RWPE2 (cell line): ENCODE results near the gene MYRF.

Source experiments
- ATAC-seq: fragments of 200-7000 bp; cut with Tn5 transposase; 3 replicates; pipeline ENCODE4 v1.9.1; 2021; ENCODE audit warnings: low read depth
- DNase-seq: peaks from one replicate; pipeline ENCODE4 v3.0.0-alpha.2; 2020; ENCODE audit warnings: low spot score
- H3K27ac ChIP-seq: fragments of 450-650 bp; 2 replicates; pipeline ENCODE4 v1.5.1; 2017; ENCODE audit warnings: mild to moderate bottlenecking; ENCODE audit not compliant: poor library complexity, severe bottlenecking
- H3K27me3 ChIP-seq: fragments of 250-450 bp; sonication (Bioruptor Pico); 2 replicates; pipeline ENCODE4 v1.5.1; 2021; ENCODE audit warnings: mild to moderate bottlenecking, moderate library complexity; ENCODE audit not compliant: insufficient read depth, poor library complexity, severe bottlenecking
- H3K36me3 ChIP-seq: fragments of 250-450 bp; sonication (Bioruptor Pico); 2 replicates; pipeline ENCODE4 v1.5.1; 2020; ENCODE audit warnings: low read depth, mild to moderate bottlenecking, moderate library complexity
- H3K4me1 ChIP-seq: fragments of 250-450 bp; sonication (Bioruptor Pico); 2 replicates; pipeline ENCODE4 v1.5.1; 2021; ENCODE audit warnings: mild to moderate bottlenecking, moderate library complexity; ENCODE audit not compliant: insufficient read depth, poor library complexity, severe bottlenecking
- H3K4me3 ChIP-seq: fragments of 250-450 bp; sonication (Bioruptor Pico); 2 replicates; pipeline ENCODE4 v1.5.1; 2021; ENCODE audit warnings: mild to moderate bottlenecking, moderate library complexity; ENCODE audit not compliant: severe bottlenecking
- H3K9me3 ChIP-seq: fragments of 250-450 bp; sonication (Bioruptor Pico); 2 replicates; pipeline ENCODE4 v1.5.1; 2021; ENCODE audit warnings: mild to moderate bottlenecking, moderate library complexity; ENCODE audit not compliant: severe bottlenecking
- CTCF ChIP-seq: fragments of 450-650 bp; IDR thresholded peaks from one replicate; pipeline ENCODE4 v1.5.1; 2017; ENCODE audit warnings: mild to moderate bottlenecking, moderate library complexity; ENCODE audit not compliant: poor library complexity, severe bottlenecking

The MYRF gene

GRCh38 chr11:61814247-61814957 lies 62.0 kb downstream of the MYRF start:
- Histone ChIP-seq H3K4me3 (peak overlapping the region; percentile 67), H3K27ac (peak overlapping the region; percentile 92), H3K9me3 (no peaks in the 10 kb centered on the region), H3K4me1 (peaks cover 16% of the 10 kb centered on the region), H3K36me3 (peaks cover 57% of the 10 kb centered on the region), H3K27me3 (no peaks in the 10 kb centered on the region)
- TF ChIP-seq CTCF: no peak
- DNase-seq (no peak), ATAC-seq (no peak)

GRCh38 chr11:61814958-61815789 lies 62.7 kb downstream of the MYRF start:
- Histone ChIP-seq H3K4me1 (peaks cover 23% of the 10 kb centered on the region), H3K36me3 (peaks cover 49% of the 10 kb centered on the region), H3K9me3 (no peaks in the 10 kb centered on the region), H3K27me3 (no peaks in the 10 kb centered on the region), H3K4me3 (peak overlapping the region; percentile 67), H3K27ac (peak overlapping the region; percentile 92)
- TF ChIP-seq CTCF: no peak
- ATAC-seq (peak; percentile 67), DNase-seq (peak; percentile 94)

GRCh38 chr11:61815790-61816735 lies 63.6 kb downstream of the MYRF start:
- Histone ChIP-seq H3K9me3 (no peaks in the 10 kb centered on the region), H3K4me3 (peak overlapping the region; percentile 67), H3K27me3 (no peaks in the 10 kb centered on the region), H3K27ac (peak overlapping the region; percentile 92), H3K36me3 (peaks cover 40% of the 10 kb centered on the region), H3K4me1 (peaks cover 32% of the 10 kb centered on the region)
- ATAC-seq (peak; percentile 27), DNase-seq (peak; percentile 80)
- TF ChIP-seq CTCF: no peak

- H3K4me1 ChIP-seq: peaks cover 38% of the 10 kb centered on the region
- H3K27me3 ChIP-seq: no peaks in the 10 kb centered on the region
- H3K9me3 ChIP-seq: no peaks in the 10 kb centered on the region
- peak within 1 kb of the TSS; percentile 92 for H3K27ac ChIP-seq
- peak within 1 kb of the TSS; percentile 67 for H3K4me3 ChIP-seq
- peak; percentile 82 for TF ChIP-seq CTCF
- H3K36me3 ChIP-seq: peaks cover 32% of the 10 kb centered on the region
- peak; percentile 95 for DNase-seq
- peak; percentile 43 for ATAC-seq
Observed at GRCh38 chr11:61816736-61817455, 64.5 kb downstream of the MYRF start, which contains the start of gene FADS1. TSS of gene FADS1 (minus strand) at chr11:61817003. CDS start at chr11:61816929, 74 bp downstream.
